Measurements from ENCODE around the gene PCIF1.

The PCIF1 gene

DNA sequence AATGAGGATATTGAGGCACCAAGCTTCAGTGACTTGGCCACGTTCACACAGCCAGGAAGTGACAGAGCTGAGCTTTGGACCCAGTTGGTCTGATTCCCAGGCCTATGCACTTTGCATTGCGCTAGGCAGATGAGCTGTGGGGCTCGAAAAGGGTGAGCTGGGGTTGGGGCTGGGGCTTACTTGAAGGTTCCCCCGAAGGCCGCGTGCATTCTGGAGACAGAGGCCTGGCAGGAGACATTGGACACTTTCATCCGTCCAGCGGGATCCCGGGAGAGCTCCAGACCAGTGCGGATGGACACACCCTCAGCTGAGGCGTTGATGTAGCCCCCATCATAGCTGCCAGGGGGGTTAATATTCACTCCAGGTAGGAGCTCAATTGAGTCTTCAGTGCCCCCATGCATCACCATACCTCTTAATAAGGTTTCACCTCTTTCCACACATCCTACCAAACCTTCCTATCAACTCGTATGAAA lies 25.1 kb upstream of the PCIF1 start:
- H4K20me1 ChIP-seq = peaks cover 0 to 30% (median 0%) of the 10 kb centered on the region in 11 experiments; a peak in 3 of 22 replicates
- no peaks in the 10 kb centered on the region for H3K9me3 ChIP-seq (replicated peaks in 1 of 11)
- H3K27ac ChIP-seq = peak overlapping the region in 9 of 11 experiments; percentile 55 to 74 (median 70); a peak in 16 of 22 replicates
- peak overlapping the region in 4 of 11 experiments; percentile 16 to 49 (median 36); a peak in 3 of 22 replicates for H3K9ac ChIP-seq
- H3K27me3 ChIP-seq = peaks cover 0 to 31% (median 19%) of the 10 kb centered on the region in 11 experiments; a peak in 20 of 22 replicates
- H3K4me1 ChIP-seq = peaks cover 43 to 62% (median 51%) of the 10 kb centered on the region in 10 experiments
- TF ChIP-seq Cebpa-rat (IDR thresholded peaks at IDR 0.05) = no peak
- H3K4me2 ChIP-seq = peak overlapping the region; percentile 57 to 99 (median 81)
- H3K4me3 ChIP-seq = peak overlapping the region in 1 of 10 experiments; percentile 1; a peak in 1 of 20 replicates
- peaks cover 0 to 48% (median 0%) of the 10 kb centered on the region in 11 experiments; a peak in 4 of 22 replicates for H3K36me3 ChIP-seq

DNA sequence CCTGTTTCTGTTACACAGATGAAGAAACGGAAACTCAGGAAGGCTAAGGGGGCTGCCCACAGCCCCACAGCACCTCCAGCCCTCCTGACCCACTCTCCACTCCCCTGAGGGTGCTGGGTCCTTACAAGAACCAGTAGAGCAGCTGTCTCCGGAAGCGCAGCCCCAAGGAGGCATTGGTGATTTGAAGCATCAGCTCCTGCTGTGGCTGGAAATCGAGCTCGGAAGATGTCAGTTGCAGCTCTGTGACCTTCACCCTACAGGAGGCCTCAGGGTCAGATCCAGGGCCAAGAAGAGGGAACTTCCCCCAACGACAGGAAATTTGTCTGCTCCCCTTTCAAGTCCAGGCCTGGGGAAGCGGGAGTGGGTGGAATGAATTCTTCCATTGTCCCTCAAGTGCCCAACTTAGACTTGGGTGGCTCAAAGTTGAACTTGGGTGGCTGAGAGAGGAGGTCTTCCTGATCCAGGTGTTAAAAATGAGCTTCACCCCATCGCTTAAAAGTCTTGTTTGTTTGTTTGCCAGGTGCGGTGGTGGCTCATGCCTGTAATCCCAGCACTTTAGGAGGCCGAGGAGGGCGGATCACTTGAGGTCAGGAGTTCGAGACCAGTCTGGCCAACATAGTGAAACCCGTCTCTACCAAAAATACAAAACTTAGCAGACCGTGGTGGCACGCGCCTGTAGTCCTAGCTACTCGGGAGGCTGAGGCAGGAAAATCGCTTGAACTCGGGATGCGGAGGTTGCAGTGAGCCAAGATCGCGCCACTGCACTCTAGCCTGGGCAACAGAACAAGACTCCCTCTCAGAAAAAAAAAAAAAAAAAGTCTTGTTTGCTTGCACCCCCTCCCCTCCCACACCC lies 24.4 kb upstream of the PCIF1 start:
- Histone ChIP-seq H3K4me1 (peaks cover 36 to 62% (median 47%) of the 10 kb centered on the region in 10 experiments), H3K36me3 (peaks cover 0 to 41% (median 0%) of the 10 kb centered on the region in 11 experiments; a peak in 4 of 22 replicates), H3K4me3 (peak overlapping the region in 7 of 10 experiments; percentile 1 to 54 (median 36); a peak in 12 of 20 replicates), H4K20me1 (peaks cover 0 to 23% (median 0%) of the 10 kb centered on the region in 11 experiments; a peak in 2 of 22 replicates), H3K27ac (peak overlapping the region in 10 of 11 experiments; percentile 38 to 74 (median 69); a peak in 19 of 22 replicates), H3K9me3 (replicated peaks in 1 of 11) (no peaks in the 10 kb centered on the region), H3K9ac (peak overlapping the region in 8 of 11 experiments; percentile 20 to 49 (median 34); a peak in 10 of 22 replicates), H3K27me3 (peaks cover 0 to 31% (median 19%) of the 10 kb centered on the region in 11 experiments; a peak in 20 of 22 replicates), H3K4me2 (peak overlapping the region; percentile 57 to 99 (median 81))
- TF ChIP-seq Cebpa-rat (IDR thresholded peaks at IDR 0.05) = no peak

GRCh38 chr20:45910670-45911485 lies 23.6 kb upstream of the PCIF1 start:
- H3K36me3 ChIP-seq = peaks cover 0 to 33% (median 0%) of the 10 kb centered on the region in 11 experiments; a peak in 4 of 22 replicates
- peak overlapping the region; percentile 50 to 68 (median 55) for H3K4me3 ChIP-seq
- H3K4me2 ChIP-seq = peak overlapping the region; percentile 83 to 99 (median 95)
- H3K9me3 ChIP-seq (replicated peaks in 1 of 11) = no peaks in the 10 kb centered on the region
- TF ChIP-seq Cebpa-rat (IDR thresholded peaks at IDR 0.05) = peak in 9 of 11 experiments; percentile 7 to 85 (median 80); a peak in 15 of 22 replicates
- H3K27ac ChIP-seq = peak overlapping the region; percentile 65 to 80 (median 74); a peak in 21 of 22 replicates
- peaks cover 33 to 66% (median 45%) of the 10 kb centered on the region in 10 experiments for H3K4me1 ChIP-seq
- H3K9ac ChIP-seq = peak overlapping the region; percentile 60 to 80 (median 73); a peak in 21 of 22 replicates
- H4K20me1 ChIP-seq = peaks cover 0 to 23% (median 0%) of the 10 kb centered on the region in 11 experiments; a peak in 2 of 22 replicates
- peaks cover 0 to 31% (median 19%) of the 10 kb centered on the region in 11 experiments; a peak in 20 of 22 replicates for H3K27me3 ChIP-seq

- H3K36me3 ChIP-seq = peaks cover 0 to 28% (median 0%) of the 10 kb centered on the region in 11 experiments; a peak in 3 of 22 replicates
- peaks cover 33 to 74% (median 45%) of the 10 kb centered on the region in 10 experiments for H3K4me1 ChIP-seq
- TF ChIP-seq Cebpa-rat (IDR thresholded peaks at IDR 0.05) = no peak
- H3K4me2 ChIP-seq = peak within 1 kb of the TSS; percentile 83 to 99 (median 95)
- peak within 1 kb of the TSS; percentile 60 to 80 (median 73) for H3K9ac ChIP-seq
- H4K20me1 ChIP-seq = peaks cover 0 to 23% (median 0%) of the 10 kb centered on the region in 11 experiments; a peak in 2 of 22 replicates
- peak within 1 kb of the TSS; percentile 60 to 80 (median 74) for H3K27ac ChIP-seq
- peak within 1 kb of the TSS; percentile 50 to 68 (median 55) for H3K4me3 ChIP-seq
- peaks cover 0 to 31% (median 19%) of the 10 kb centered on the region in 11 experiments; a peak in 20 of 22 replicates for H3K27me3 ChIP-seq
- no peaks in the 10 kb centered on the region for H3K9me3 ChIP-seq (replicated peaks in 1 of 11)
These were observed 22.8 kb upstream of the PCIF1 start, which contains the start of gene PLTP for GRCh38 chr20:45911486-45912343. Gene PLTP (minus strand): TSS chr20:45912155. CDS start chr20:45911452, 703 bp downstream.

- Histone ChIP-seq H3K27ac (peak overlapping the region; percentile 60 to 80 (median 74); a peak in 17 of 22 replicates), H3K36me3 (peaks cover 0 to 22% (median 0%) of the 10 kb centered on the region in 11 experiments; a peak in 3 of 22 replicates), H3K9me3 (replicated peaks in 1 of 11) (no peaks in the 10 kb centered on the region), H3K27me3 (peaks cover 0 to 31% (median 19%) of the 10 kb centered on the region in 11 experiments; a peak in 20 of 22 replicates), H3K4me1 (peaks cover 33 to 80% (median 45%) of the 10 kb centered on the region in 10 experiments), H3K9ac (peak overlapping the region; percentile 60 to 80 (median 73)), H3K4me2 (peak overlapping the region; percentile 83 to 99 (median 95)), H4K20me1 (peaks cover 0 to 21% (median 0%) of the 10 kb centered on the region in 11 experiments; a peak in 2 of 22 replicates), H3K4me3 (peak overlapping the region; percentile 50 to 68 (median 55); a peak in 19 of 20 replicates)
- no peak for TF ChIP-seq Cebpa-rat (IDR thresholded peaks at IDR 0.05)
These were observed 22.2 kb upstream of the PCIF1 start for GRCh38 chr20:45912344-45912682.

- Histone ChIP-seq H3K4me2 (peak overlapping the region in 6 of 11 experiments; percentile 21 to 99 (median 90); a peak in 9 of 22 replicates), H3K36me3 (peaks cover 0 to 14% (median 0%) of the 10 kb centered on the region in 11 experiments; a peak in 2 of 22 replicates), H3K27me3 (peaks cover 0 to 31% (median 19%) of the 10 kb centered on the region in 11 experiments; a peak in 20 of 22 replicates), H3K27ac (peak overlapping the region in 4 of 11 experiments; percentile 43 to 75 (median 63); a peak in 7 of 22 replicates), H3K9ac (peak overlapping the region in 3 of 11 experiments; percentile 34 to 41 (median 35); a peak in 3 of 22 replicates), H3K4me1 (peaks cover 33 to 88% (median 45%) of the 10 kb centered on the region in 10 experiments), H4K20me1 (peaks cover 0 to 13% (median 0%) of the 10 kb centered on the region in 11 experiments; a peak in 2 of 22 replicates), H3K9me3 (replicated peaks in 1 of 11) (no peaks in the 10 kb centered on the region), H3K4me3 (no peak overlapping the region)
- no peak for TF ChIP-seq Cebpa-rat (IDR thresholded peaks at IDR 0.05)
These were observed 21.4 kb upstream of the PCIF1 start for GRCh38 chr20:45913116-45913515.

GRCh38 chr20:45917790-45918141 lies 16.7 kb upstream of the PCIF1 start:
- Histone ChIP-seq H3K27me3 (peaks cover 0 to 13% (median 1%) of the 10 kb centered on the region in 11 experiments; a peak in 17 of 22 replicates), H4K20me1 (no peaks in the 10 kb centered on the region), H3K27ac (peak overlapping the region in 3 of 11 experiments; percentile 42 to 68 (median 56); a peak in 4 of 22 replicates), H3K4me2 (peak overlapping the region in 3 of 11 experiments; percentile 40 to 81 (median 81); a peak in 6 of 22 replicates), H3K4me1 (peaks cover 6 to 97% (median 22%) of the 10 kb centered on the region in 10 experiments; a peak in 18 of 20 replicates), H3K4me3 (no peak overlapping the region), H3K36me3 (no peaks in the 10 kb centered on the region), H3K9me3 (replicated peaks in 1 of 11) (no peaks in the 10 kb centered on the region), H3K9ac (peak overlapping the region in 3 of 11 experiments; percentile 7 to 45 (median 34); a peak in 2 of 22 replicates)
- TF ChIP-seq Cebpa-rat (IDR thresholded peaks at IDR 0.05) = no peak
